Gastrocnemius medialis (tissue), 4 donors: ENCODE measurements around the gene CLEC18C.

Source experiments
- CTCF ChIP-seq, 5 experiments: fragments of 450-650 bp in 3 of 5; fragments of 200-600 bp in 2 of 5; sonication (generic) in 2 of 5; IDR thresholded peaks in 4 of 5; conservative IDR thresholded peaks in 1 of 5; 1 replicate in 4 of 5; 2 replicates in 1 of 5; pipeline ENCODE4 v1.5.1; 2016 to 2019; ENCODE audit warnings: antibody characterized with exemption in 5 of 5, mild to moderate bottlenecking in 3 of 5, moderate library complexity in 3 of 5
- POLR2A ChIP-seq, 2 donors: fragments of 450-650 bp; IDR thresholded peaks; one replicate each; pipeline ENCODE4 v1.6.1; 2017; ENCODE audit warnings: antibody characterized with exemption in 2 of 2, mild to moderate bottlenecking in 2 of 2, moderate library complexity in 2 of 2

GRCh38 chr16:70161350-70161749, 12.2 kb upstream of the CLEC18C start:
- no peak for TF ChIP-seq CTCF (IDR thresholded peaks at IDR 0.05 in 4 of 5, conservative IDR thresholded peaks at IDR 0.05 in 1 of 5)
- no peak for TF ChIP-seq POLR2A (IDR thresholded peaks at IDR 0.05)
